Chondrocyte (in vitro differentiated cells): ENCODE measurements around the gene SPC25. TPM values are rescaled to one million over a fixed set of nuclear protein-coding genes. Genes with fewer than 3 reads are reported as not detected.

Source experiments
- DNase-seq: peaks from one replicate; pipeline ENCODE4 v3.0.0; 2021; ENCODE audit warnings: mixed read lengths, low spot score
- H3K27ac Mint-ChIP-seq: one replicate; pipeline ENCODE4 v1.8.0; 2021; ENCODE audit warnings: mild to moderate bottlenecking, moderate library complexity, mixed read lengths; ENCODE audit not compliant: unreplicated experiment
- H3K27me3 Mint-ChIP-seq: 2 replicates; pipeline ENCODE4 v1.8.0; 2021; ENCODE audit warnings: low read depth, mixed read lengths
- H3K36me3 Mint-ChIP-seq: 2 replicates; pipeline ENCODE4 v1.8.0; 2021; ENCODE audit warnings: low read depth, mixed read lengths
- H3K4me1 Mint-ChIP-seq: 2 replicates; pipeline ENCODE4 v1.8.0; 2021; ENCODE audit warnings: low read depth, mild to moderate bottlenecking, mixed read lengths
- H3K4me3 Mint-ChIP-seq: one replicate; pipeline ENCODE4 v1.8.0; 2021; ENCODE audit warnings: mild to moderate bottlenecking, moderate library complexity, mixed read lengths; ENCODE audit not compliant: unreplicated experiment
- H3K9me3 Mint-ChIP-seq: 2 replicates; pipeline ENCODE4 v1.8.0; 2021; ENCODE audit warnings: low read depth, mixed read lengths
- CTCF ChIP-seq: fragments of 200-600 bp; sonication (generic); IDR thresholded peaks from 2 replicates; pipeline ENCODE4 v1.5.0; 2021; ENCODE audit warnings: antibody characterized with exemption, mild to moderate bottlenecking, moderate library complexity
- total RNA-seq: library from RNA; stranded (reverse); gene quantifications from 3 replicates; pipeline ENCODE4 v1.2.1, GENCODE V29; 2021

The SPC25 gene
- total RNA-seq, 1 donor from 2014 or later = 2.8 TPM

GRCh38 chr2:168897449-168897848 lies 7.2 kb upstream of the SPC25 start:
- DNase-seq = no peak
- H3K4me1 Mint-ChIP-seq = no peaks in the 10 kb centered on the region
- no peak overlapping the region for H3K4me3 Mint-ChIP-seq
- H3K9me3 Mint-ChIP-seq = no peaks in the 10 kb centered on the region
- H3K36me3 Mint-ChIP-seq = no peaks in the 10 kb centered on the region
- H3K27me3 Mint-ChIP-seq = no peaks in the 10 kb centered on the region
- no peak overlapping the region for H3K27ac Mint-ChIP-seq
- no peak for TF ChIP-seq CTCF

- H3K9me3 Mint-ChIP-seq = no peaks in the 10 kb centered on the region
- no peaks in the 10 kb centered on the region for H3K27me3 Mint-ChIP-seq
- DNase-seq = no peak
- no peak for TF ChIP-seq CTCF
- H3K4me3 Mint-ChIP-seq = no peak overlapping the region
- H3K36me3 Mint-ChIP-seq = no peaks in the 10 kb centered on the region
- no peak overlapping the region for H3K27ac Mint-ChIP-seq
- no peaks in the 10 kb centered on the region for H3K4me1 Mint-ChIP-seq
Measured at GRCh38 chr2:168896783-168897182, 6.6 kb upstream of the SPC25 start.

- no peaks in the 10 kb centered on the region for H3K27me3 Mint-ChIP-seq
- TF ChIP-seq CTCF = no peak
- DNase-seq = no peak
- H3K36me3 Mint-ChIP-seq = no peaks in the 10 kb centered on the region
- peaks cover under 1% of the 10 kb centered on the region for H3K4me1 Mint-ChIP-seq
- no peak overlapping the region for H3K4me3 Mint-ChIP-seq
- no peaks in the 10 kb centered on the region for H3K9me3 Mint-ChIP-seq
- no peak overlapping the region for H3K27ac Mint-ChIP-seq
Measured at GRCh38 chr2:168895771-168896170, 5.5 kb upstream of the SPC25 start.

- no peak overlapping the region for H3K4me3 Mint-ChIP-seq
- no peaks in the 10 kb centered on the region for H3K27me3 Mint-ChIP-seq
- no peak for TF ChIP-seq CTCF
- H3K27ac Mint-ChIP-seq = no peak overlapping the region
- DNase-seq = no peak
- H3K9me3 Mint-ChIP-seq = no peaks in the 10 kb centered on the region
- no peaks in the 10 kb centered on the region for H3K36me3 Mint-ChIP-seq
- H3K4me1 Mint-ChIP-seq = peaks cover 11% of the 10 kb centered on the region
Measured at GRCh38 chr2:168894720-168895119, 4.5 kb upstream of the SPC25 start.

- no peak for DNase-seq
- Mint-ChIP-seq H3K27ac (no peak overlapping the region), H3K36me3 (no peaks in the 10 kb centered on the region), H3K4me1 (peaks cover 18% of the 10 kb centered on the region), H3K27me3 (no peaks in the 10 kb centered on the region), H3K4me3 (no peak overlapping the region), H3K9me3 (no peaks in the 10 kb centered on the region)
- no peak for TF ChIP-seq CTCF
Measured at GRCh38 chr2:168894101-168894500, 3.9 kb upstream of the SPC25 start.
